WTC11 (cell line): ENCODE measurements around the gene TMEM59L. TPM values are rescaled to one million over a fixed set of nuclear protein-coding genes. Genes with fewer than 3 reads are reported as not detected.

Source experiments
- ATF1 ChIP-seq: sonication (generic); formaldehyde crosslinking; IDR thresholded peaks from 2 replicates; pipeline ENCODE4 v1.8.1; 2023; ENCODE audit warnings: mild to moderate bottlenecking, moderate library complexity, missing genetic modification reagents
- CDX4 ChIP-seq: fragments of 250-450 bp; sonication (Bioruptor Pico); IDR thresholded peaks from 2 replicates; pipeline ENCODE4 v1.9.0; 2021; ENCODE audit warnings: moderate library complexity, mild to moderate bottlenecking, inconsistent platforms, borderline replicate concordance
- CTCF ChIP-seq: fragments of 200-600 bp; IDR thresholded peaks from 2 replicates; pipeline ENCODE4 v1.8.0; 2022; ENCODE audit warnings: antibody characterized with exemption
- E2F5 ChIP-seq: sonication (generic); formaldehyde crosslinking; IDR thresholded peaks from 2 replicates; pipeline ENCODE4 v1.8.1; 2022; ENCODE audit warnings: mild to moderate bottlenecking, moderate library complexity, missing genetic modification reagents
- ERG ChIP-seq: fragments of 250-450 bp; sonication (Bioruptor Pico); IDR thresholded peaks from 2 replicates; pipeline ENCODE4 v1.8.0; 2021; ENCODE audit warnings: mild to moderate bottlenecking
- ESRRA ChIP-seq: sonication (generic); formaldehyde crosslinking; IDR thresholded peaks from 2 replicates; pipeline ENCODE4 v1.8.1; 2022; ENCODE audit warnings: mild to moderate bottlenecking, missing genetic modification reagents, borderline replicate concordance
- FOXJ3 ChIP-seq: sonication (generic); formaldehyde crosslinking; IDR thresholded peaks from 2 replicates; pipeline ENCODE4 v1.9.0; 2021; ENCODE audit warnings: missing genetic modification reagents, mild to moderate bottlenecking, borderline replicate concordance
- FOXK1 ChIP-seq: sonication (generic); formaldehyde crosslinking; IDR thresholded peaks from 2 replicates; pipeline ENCODE4 v1.8.0; 2022; ENCODE audit warnings: mild to moderate bottlenecking, moderate library complexity, missing genetic modification reagents
- GTF2I ChIP-seq: fragments of 250-450 bp; sonication (Bioruptor Pico); conservative IDR thresholded peaks from 2 replicates; pipeline ENCODE4 v1.4.0; 2021; ENCODE audit warnings: mild to moderate bottlenecking
- HMGA2 ChIP-seq: fragments of 250-450 bp; sonication (Bioruptor Pico); IDR thresholded peaks from 2 replicates; pipeline ENCODE4 v1.4.0; 2021; ENCODE audit warnings: mild to moderate bottlenecking, moderate library complexity
- HMGXB4 ChIP-seq: sonication (generic); formaldehyde crosslinking; IDR thresholded peaks from 2 replicates; pipeline ENCODE4 v1.8.1; 2023; ENCODE audit warnings: mild to moderate bottlenecking, moderate library complexity, missing genetic modification reagents
- NFE2L1 ChIP-seq: sonication (generic); formaldehyde crosslinking; IDR thresholded peaks from 2 replicates; pipeline ENCODE4 v1.8.1; 2023; ENCODE audit warnings: missing genetic modification reagents
- NR1H2 ChIP-seq: sonication (generic); formaldehyde crosslinking; IDR thresholded peaks from 2 replicates; pipeline ENCODE4 v1.9.0; 2021; ENCODE audit warnings: mild to moderate bottlenecking, moderate library complexity, missing genetic modification reagents
- RELA ChIP-seq: sonication (generic); formaldehyde crosslinking; IDR thresholded peaks from 2 replicates; pipeline ENCODE4 v1.8.1; 2022; ENCODE audit warnings: missing genetic modification reagents, mild to moderate bottlenecking, borderline replicate concordance
- SMAD4 ChIP-seq: sonication (generic); formaldehyde crosslinking; IDR thresholded peaks from 2 replicates; pipeline ENCODE4 v1.8.0; 2022; ENCODE audit warnings: mild to moderate bottlenecking, missing genetic modification reagents
- SOX15 ChIP-seq: fragments of 250-450 bp; sonication (Bioruptor Pico); IDR thresholded peaks from 2 replicates; pipeline ENCODE4 v1.9.0; 2021; ENCODE audit warnings: mild to moderate bottlenecking
- STAT6 ChIP-seq: sonication (generic); formaldehyde crosslinking; conservative IDR thresholded peaks from 2 replicates; pipeline ENCODE4 v1.8.1; 2023; ENCODE audit warnings: mild to moderate bottlenecking, low read depth, missing genetic modification reagents, moderate library complexity
- ZNF121 ChIP-seq: sonication (generic); formaldehyde crosslinking; IDR thresholded peaks from 2 replicates; pipeline ENCODE4 v1.8.0; 2023; ENCODE audit warnings: missing genetic modification reagents
- ZNF425 ChIP-seq: fragments of 250-450 bp; sonication (Bioruptor Pico); conservative IDR thresholded peaks from 2 replicates; pipeline ENCODE4 v1.9.0; 2021; ENCODE audit warnings: mild to moderate bottlenecking
- ZNF532 ChIP-seq: fragments of 250-450 bp; sonication (Bioruptor Pico); IDR thresholded peaks from 2 replicates; pipeline ENCODE4 v1.9.0; 2021; ENCODE audit warnings: mild to moderate bottlenecking, borderline replicate concordance
- total RNA-seq: library from RNA; stranded (reverse); gene quantifications from 3 replicates; pipeline ENCODE4 v1.2.3, GENCODE V29; 2021

TMEM59L gene
- total RNA-seq, 1 experiment from 2014 or later, result 14.8 TPM

- TF ChIP-seq ZNF532 (CRISPR knock-in tag) (0 out of 2 replicates have a peak, but pooled peaks have one; percentile 9), FOXJ3 (CRISPR knock-in tag) (no peak), FOXK1 (peak; percentile 92), GTF2I (no peak), RELA (CRISPR knock-in tag) (no peak; the same call in 1 of the 2 replicates), CTCF (no peak), SOX15 (CRISPR knock-in tag) (no peak), ZNF121 (CRISPR knock-in tag) (no peak), ATF1 (CRISPR knock-in tag) (peak; percentile 34; the same call in 1 of the 2 replicates), HMGA2 (CRISPR knock-in tag) (no peak), ESRRA (CRISPR knock-in tag) (no peak), CDX4 (CRISPR knock-in tag) (no peak), NR1H2 (CRISPR knock-in tag) (no peak), E2F5 (CRISPR knock-in tag) (peak; percentile 94), NFE2L1 (CRISPR knock-in tag) (no peak), HMGXB4 (no peak), ERG (CRISPR knock-in tag) (peak; percentile 46; the same call in 1 of the 2 replicates), ZNF425 (CRISPR knock-in tag) (no peak), STAT6 (CRISPR knock-in tag) (no peak), SMAD4 (CRISPR knock-in tag) (no peak)
These were observed 40.9 kb upstream of the TMEM59L start, which contains the start of gene UBA52 (continued) for GRCh38 chr19:18571564-18572344.
